Keratinocyte (primary cell): ENCODE data around the gene TSTD1. TPM values are rescaled to one million over a fixed set of nuclear protein-coding genes. Genes with fewer than 3 reads are reported as not detected.

Source experiments
- DNase-seq: peaks from one replicate; pipeline ENCODE4 v3.0.0-alpha.2; 2011; ENCODE audit warnings: low read depth, missing footprints, low spot score
- FAIRE-seq: peaks from 2 replicates; lab custom pipeline; 2011; peaks lifted over from hg19 to GRCh38; lab: Jason Lieb, UNC
- H2AFZ ChIP-seq: 2 replicates; pipeline ENCODE4 v1.6.0; 2012; ENCODE audit warnings: low read length, control low read depth, inconsistent platforms; ENCODE audit not compliant: control insufficient read depth
- H3K27ac ChIP-seq: 2 replicates; pipeline ENCODE4 v1.5.1; 2011; ENCODE audit warnings: low read length; ENCODE audit not compliant: control insufficient read depth, insufficient read depth
- H3K27me3 ChIP-seq: 3 replicates; pipeline ENCODE4 v1.6.0; 2011; ENCODE audit warnings: low read length; ENCODE audit not compliant: control insufficient read depth, insufficient read depth; ENCODE audit errors: extremely low read depth
- H3K36me3 ChIP-seq, 2 experiments: 2 replicates in 1 of 2; 3 replicates in 1 of 2; pipeline ENCODE4 v1.5.1; 2011; ENCODE audit warnings: low read length in 2 of 2, mild to moderate bottlenecking in 1 of 2; ENCODE audit not compliant: control insufficient read depth in 2 of 2, insufficient read depth in 2 of 2; ENCODE audit errors: extremely low read depth in 1 of 2
- H3K4me1 ChIP-seq: 3 replicates; pipeline ENCODE4 v1.5.1; 2011; ENCODE audit warnings: low read length; ENCODE audit not compliant: control insufficient read depth, insufficient read depth; ENCODE audit errors: extremely low read depth
- H3K4me2 ChIP-seq: 3 replicates; pipeline ENCODE4 v1.6.0; 2011; ENCODE audit warnings: low read depth, low read length; ENCODE audit not compliant: control insufficient read depth, insufficient read depth; ENCODE audit errors: extremely low read depth
- H3K4me3 ChIP-seq, 3 experiments: fragments of 200-600 bp in 1 of 3; sonication (generic) in 1 of 3; 2 replicates in 2 of 3; 3 replicates in 1 of 3; pipeline ENCODE4 v1.5.1; 2011 to 2016; ENCODE audit warnings: low read length in 3 of 3, mild to moderate bottlenecking in 3 of 3, control low read depth in 2 of 3, inconsistent platforms in 1 of 3, low read depth in 1 of 3, mixed read lengths in 1 of 3, mixed run types in 1 of 3, moderate library complexity in 1 of 3; ENCODE audit not compliant: control insufficient read depth in 2 of 3, insufficient read depth in 2 of 3; ENCODE audit errors: extremely low read depth in 1 of 3
- H3K79me2 ChIP-seq: 2 replicates; pipeline ENCODE4 v1.6.0; 2012; ENCODE audit warnings: low read length; ENCODE audit not compliant: control insufficient read depth, insufficient read depth
- H3K9ac ChIP-seq: 3 replicates; pipeline ENCODE4 v1.6.0; 2011; ENCODE audit warnings: low read length; ENCODE audit not compliant: control insufficient read depth, insufficient read depth; ENCODE audit errors: extremely low read depth
- H3K9me1 ChIP-seq: 3 replicates; pipeline ENCODE4 v1.6.0; 2011; ENCODE audit warnings: low read length; ENCODE audit not compliant: control insufficient read depth, insufficient read depth; ENCODE audit errors: extremely low read depth
- H3K9me3 ChIP-seq: 2 replicates; pipeline ENCODE4 v1.5.1; 2012; ENCODE audit warnings: low read depth, low read length; ENCODE audit not compliant: control insufficient read depth
- H4K20me1 ChIP-seq: 3 replicates; pipeline ENCODE4 v1.6.0; 2011; ENCODE audit warnings: low read length; ENCODE audit not compliant: control insufficient read depth, insufficient read depth; ENCODE audit errors: extremely low read depth
- EZH2 ChIP-seq: IDR thresholded peaks from one replicate; pipeline ENCODE4 v1.6.1; 2012; ENCODE audit warnings: inconsistent platforms, mild to moderate bottlenecking, low read length, moderate library complexity
- dilution Hi-C: fragments of 300-500 bp; cut with MboI; formaldehyde crosslinking; loops from one replicate; pipeline ENCODE4 v1.7.0; 2020; ENCODE audit warnings: low sequenced_read_pairs; ENCODE audit not compliant: extremely low pct_ligation_motif_present
- polyA plus RNA-seq, 5 experiments: library from polyadenylated mRNA; depleted of rRNA in 3 of 5; stranded (reverse) in 3 of 5; stranded (forward) in 1 of 5; unstranded in 1 of 5; fragments of >200 nt; gene quantifications; 1 replicate in 1 of 5; 2 replicates in 3 of 5; 3 replicates in 1 of 5; pipeline versions ENCODE4 v1.2.1 to v1.2.3, GENCODE V29; 2011 to 2012; ENCODE audit warnings: missing spikeins in 2 of 5, low read depth in 1 of 5, low replicate concordance in 1 of 5
- TF ChIP-seq, protein P1 (sequence below), 3 experiments: IDR thresholded peaks in 1 of 3; conservative IDR thresholded peaks in 1 of 3; optimal IDR thresholded peaks in 1 of 3; 2 replicates in 2 of 3; 3 replicates in 1 of 3; pipeline versions ENCODE3 to v1.5.1; 2011; ENCODE audit warnings: low read length in 3 of 3, mild to moderate bottlenecking in 3 of 3, moderate library complexity in 2 of 3, control low read depth in 1 of 3, inconsistent platforms in 1 of 3; ENCODE audit not compliant: insufficient read depth in 2 of 3; ENCODE audit errors: extremely low read depth in 1 of 3

Gene TSTD1
- polyA plus RNA-seq, 1 donor (not counting 4 experiments of a cell fraction or from before 2014, with no cell fraction given): 106 TPM

DNA sequence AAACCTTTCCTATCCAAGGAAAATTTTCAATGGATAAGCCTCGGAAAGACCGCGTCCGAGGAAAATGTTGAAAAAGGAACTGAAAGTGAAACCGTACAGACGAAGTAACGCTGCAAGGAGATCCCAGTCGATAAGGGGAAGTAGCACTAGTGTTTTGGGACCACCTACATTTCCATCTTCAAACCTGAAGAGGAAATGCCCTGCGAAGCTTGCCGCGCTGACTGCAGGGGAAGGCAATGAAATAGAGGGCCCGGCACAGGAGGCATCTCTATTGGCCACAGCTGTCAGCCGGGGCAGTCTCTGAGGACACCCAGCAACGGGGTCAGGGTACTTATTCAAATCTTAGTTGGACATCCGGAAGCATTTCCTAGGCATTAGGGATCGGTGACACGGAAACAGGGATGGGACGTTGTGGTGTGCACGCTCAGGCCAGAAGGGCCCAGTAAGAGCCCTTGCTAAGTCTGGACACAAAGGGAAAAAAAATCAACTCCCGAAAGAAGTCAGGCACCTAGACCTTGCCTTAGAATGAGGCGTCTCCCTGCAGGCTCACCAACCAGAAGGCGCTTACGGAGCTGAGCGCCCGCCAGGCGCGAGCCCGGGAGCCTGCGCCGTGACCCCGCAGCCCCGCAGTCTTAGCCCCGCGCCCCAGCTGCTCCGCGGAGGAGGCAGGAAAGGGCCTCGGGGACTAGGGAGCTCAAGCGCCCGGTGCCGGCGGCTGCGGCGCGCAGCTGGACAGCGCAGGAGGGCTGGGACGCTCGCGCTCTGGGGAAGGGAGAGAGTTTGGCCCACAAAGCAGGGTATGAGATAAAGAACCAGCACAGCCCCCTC is 6.4 kb upstream of the TSTD1 start:
- DNase-seq: no peak
- H3K36me3 ChIP-seq: peaks cover 12 to 13% of the 10 kb centered on the region in 2 experiments
- peak overlapping the region; percentile 64 to 88 (median 66) for H3K4me3 ChIP-seq
- dilution Hi-C loops: no loop called here
- peak overlapping the region; percentile 96 for H3K27ac ChIP-seq
- TF ChIP-seq EZH2: no peak
- TF ChIP-seq, protein P1, sequence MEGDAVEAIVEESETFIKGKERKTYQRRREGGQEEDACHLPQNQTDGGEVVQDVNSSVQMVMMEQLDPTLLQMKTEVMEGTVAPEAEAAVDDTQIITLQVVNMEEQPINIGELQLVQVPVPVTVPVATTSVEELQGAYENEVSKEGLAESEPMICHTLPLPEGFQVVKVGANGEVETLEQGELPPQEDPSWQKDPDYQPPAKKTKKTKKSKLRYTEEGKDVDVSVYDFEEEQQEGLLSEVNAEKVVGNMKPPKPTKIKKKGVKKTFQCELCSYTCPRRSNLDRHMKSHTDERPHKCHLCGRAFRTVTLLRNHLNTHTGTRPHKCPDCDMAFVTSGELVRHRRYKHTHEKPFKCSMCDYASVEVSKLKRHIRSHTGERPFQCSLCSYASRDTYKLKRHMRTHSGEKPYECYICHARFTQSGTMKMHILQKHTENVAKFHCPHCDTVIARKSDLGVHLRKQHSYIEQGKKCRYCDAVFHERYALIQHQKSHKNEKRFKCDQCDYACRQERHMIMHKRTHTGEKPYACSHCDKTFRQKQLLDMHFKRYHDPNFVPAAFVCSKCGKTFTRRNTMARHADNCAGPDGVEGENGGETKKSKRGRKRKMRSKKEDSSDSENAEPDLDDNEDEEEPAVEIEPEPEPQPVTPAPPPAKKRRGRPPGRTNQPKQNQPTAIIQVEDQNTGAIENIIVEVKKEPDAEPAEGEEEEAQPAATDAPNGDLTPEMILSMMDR (optimal IDR thresholded peaks at IDR 0.05 in 1 of 3, IDR thresholded peaks at IDR 0.05 in 1 of 3, conservative IDR thresholded peaks at IDR 0.05 in 1 of 3; ENCODE audit: extremely low read depth in 1 of 3, insufficient read depth in 2 of 3, low read length in 3 of 3): no peak
- H3K4me1 ChIP-seq: peaks cover 7% of the 10 kb centered on the region
- H3K27me3 ChIP-seq: no peaks in the 10 kb centered on the region
- FAIRE-seq: peak; percentile 44
- H4K20me1 ChIP-seq: no peaks in the 10 kb centered on the region
- peak overlapping the region; percentile 89 for H3K4me2 ChIP-seq
- H3K9ac ChIP-seq: peak overlapping the region; percentile 81
- H3K9me3 ChIP-seq: peaks cover 9% of the 10 kb centered on the region
- H2AFZ ChIP-seq: peak overlapping the region; percentile 64
- peaks cover 13% of the 10 kb centered on the region for H3K79me2 ChIP-seq
- no peaks in the 10 kb centered on the region for H3K9me1 ChIP-seq

DNA sequence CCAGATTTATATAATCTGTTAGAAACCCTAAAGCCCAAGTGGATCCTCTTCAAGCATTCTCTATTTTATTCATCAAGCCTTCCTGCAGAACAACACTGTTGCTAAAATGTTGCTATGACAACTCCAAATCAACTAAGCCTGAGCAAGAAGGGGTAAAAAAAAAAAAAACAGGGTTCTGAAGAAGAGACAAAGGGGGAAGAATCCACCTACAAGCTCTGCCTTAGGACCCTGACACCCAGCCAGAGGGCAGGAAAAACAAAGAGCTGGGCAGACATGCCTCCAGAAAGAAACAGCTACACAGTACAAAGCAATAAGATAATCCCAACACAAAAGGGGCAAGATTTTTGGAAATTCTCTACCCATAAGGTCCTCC is 5.8 kb upstream of the TSTD1 start:
- no peak for DNase-seq
- H3K27ac ChIP-seq: peak overlapping the region; percentile 96
- peaks cover 7% of the 10 kb centered on the region for H3K4me1 ChIP-seq
- peak overlapping the region; percentile 89 for H3K4me2 ChIP-seq
- dilution Hi-C loops: no loop called here
- H4K20me1 ChIP-seq: no peaks in the 10 kb centered on the region
- peak overlapping the region; percentile 64 to 88 (median 66) for H3K4me3 ChIP-seq
- H3K9ac ChIP-seq: peak overlapping the region; percentile 81
- TF ChIP-seq, protein P1 (optimal IDR thresholded peaks at IDR 0.05 in 1 of 3, IDR thresholded peaks at IDR 0.05 in 1 of 3, conservative IDR thresholded peaks at IDR 0.05 in 1 of 3; ENCODE audit: extremely low read depth in 1 of 3, insufficient read depth in 2 of 3, low read length in 3 of 3): no peak
- TF ChIP-seq EZH2: no peak
- peaks cover 17 to 19% of the 10 kb centered on the region in 2 experiments for H3K36me3 ChIP-seq
- no peaks in the 10 kb centered on the region for H3K27me3 ChIP-seq
- peaks cover 9% of the 10 kb centered on the region for H3K9me3 ChIP-seq
- peaks cover 13% of the 10 kb centered on the region for H3K79me2 ChIP-seq
- FAIRE-seq: no peak
- H2AFZ ChIP-seq: peak overlapping the region; percentile 64
- no peaks in the 10 kb centered on the region for H3K9me1 ChIP-seq
